Jurkat, Clone E6-1 (cell line): ENCODE data around the gene MRAS.
"Not testable (repeated sequence)": the region's sequence is repeated elsewhere in the genome, so short reads cannot be mapped to it uniquely, and the experiment has no call there.

Source experiments
- DNase-seq: peaks from one replicate; pipeline ENCODE4 v3.0.0-alpha.2; 2011; ENCODE audit warnings: low read depth, low spot score
- H3K4me3 ChIP-seq: 2 replicates; pipeline ENCODE4 v1.5.1; 2011; ENCODE audit warnings: mild to moderate bottlenecking, low read length, control low read depth, moderate library complexity

MRAS gene

GRCh38 chr3:138435840-138436239 is 87.5 kb downstream of the MRAS start:
- DNase-seq = no peak
- no peak overlapping the region for H3K4me3 ChIP-seq

- DNase-seq = no peak
These were observed 88.9 kb downstream of the MRAS start for GRCh38 chr3:138437281-138437680.

GRCh38 chr3:138438896-138439295 is 90.5 kb downstream of the MRAS start:
- no peak overlapping the region for H3K4me3 ChIP-seq

More at GRCh38 chr3:138437281-138437680, 88.9 kb downstream of the MRAS start:
- H3K4me3 ChIP-seq = no peak overlapping the region

GRCh38 chr3:138439646-138440045 is 91.3 kb downstream of the MRAS start:
- DNase-seq = no peak
- no peak overlapping the region for H3K4me3 ChIP-seq

More at GRCh38 chr3:138438896-138439295, 90.5 kb downstream of the MRAS start:
- no peak for DNase-seq

GRCh38 chr3:138440121-138440521 is 91.7 kb downstream of the MRAS start:
- DNase-seq = no peak
- H3K4me3 ChIP-seq = no peak overlapping the region

- H3K4me3 ChIP-seq = no peak overlapping the region
- no peak for DNase-seq
These were observed 92.2 kb downstream of the MRAS start for GRCh38 chr3:138440596-138440995.

- DNase-seq = no peak
- H3K4me3 ChIP-seq = no peak overlapping the region
These were observed 92.9 kb downstream of the MRAS start for GRCh38 chr3:138441256-138441655.

- H3K4me3 ChIP-seq = no peak overlapping the region
- DNase-seq = no peak
These were observed 93.4 kb downstream of the MRAS start for GRCh38 chr3:138441742-138442141.

GRCh38 chr3:138442433-138442832 is 94.1 kb downstream of the MRAS start:
- no peak for DNase-seq
- no peak overlapping the region for H3K4me3 ChIP-seq

GRCh38 chr3:138443091-138443490 is 94.7 kb downstream of the MRAS start:
- DNase-seq = no peak
- no peak overlapping the region for H3K4me3 ChIP-seq

GRCh38 chr3:138443521-138444503 is 95.4 kb downstream of the MRAS start:
- H3K4me3 ChIP-seq = no peak overlapping the region
- DNase-seq = no peak

GRCh38 chr3:138445236-138445635 is 96.9 kb downstream of the MRAS start:
- no peak overlapping the region for H3K4me3 ChIP-seq
- no peak for DNase-seq

- H3K4me3 ChIP-seq = no peak overlapping the region
- no peak for DNase-seq
These were observed 97.3 kb downstream of the MRAS start for GRCh38 chr3:138445654-138446053.

- no peak for DNase-seq
- no peak overlapping the region for H3K4me3 ChIP-seq
These were observed 100.3 kb downstream of the MRAS start for GRCh38 chr3:138448631-138449030.

- no peak for DNase-seq
- H3K4me3 ChIP-seq = no peak overlapping the region
These were observed 101.1 kb downstream of the MRAS start for GRCh38 chr3:138449490-138449889.

- DNase-seq = no peak
- no peak overlapping the region for H3K4me3 ChIP-seq
These were observed 101.8 kb downstream of the MRAS start for GRCh38 chr3:138450181-138450580.

- DNase-seq = no peak
- no peak overlapping the region for H3K4me3 ChIP-seq
These were observed 102.5 kb downstream of the MRAS start for GRCh38 chr3:138450704-138451424.

- no peak overlapping the region for H3K4me3 ChIP-seq
- no peak for DNase-seq
These were observed 103.3 kb downstream of the MRAS start for GRCh38 chr3:138451595-138452162.

- DNase-seq = no peak
- no peak overlapping the region for H3K4me3 ChIP-seq
These were observed 104.1 kb downstream of the MRAS start for GRCh38 chr3:138452436-138452835.

- DNase-seq, H3K4me3 ChIP-seq: not testable (repeated sequence)
These were observed 105.6 kb downstream of the MRAS start for GRCh38 chr3:138453940-138454339.
